ENCODE measurements around the gene DUSP18. TPM values are rescaled to one million over a fixed set of nuclear protein-coding genes. Genes with fewer than 3 reads are reported as not detected.

DUSP18 gene
- total RNA-seq, 4 donors from 2014 or later: 5.8 to 50.8 (median 40.2) TPM

DNA sequence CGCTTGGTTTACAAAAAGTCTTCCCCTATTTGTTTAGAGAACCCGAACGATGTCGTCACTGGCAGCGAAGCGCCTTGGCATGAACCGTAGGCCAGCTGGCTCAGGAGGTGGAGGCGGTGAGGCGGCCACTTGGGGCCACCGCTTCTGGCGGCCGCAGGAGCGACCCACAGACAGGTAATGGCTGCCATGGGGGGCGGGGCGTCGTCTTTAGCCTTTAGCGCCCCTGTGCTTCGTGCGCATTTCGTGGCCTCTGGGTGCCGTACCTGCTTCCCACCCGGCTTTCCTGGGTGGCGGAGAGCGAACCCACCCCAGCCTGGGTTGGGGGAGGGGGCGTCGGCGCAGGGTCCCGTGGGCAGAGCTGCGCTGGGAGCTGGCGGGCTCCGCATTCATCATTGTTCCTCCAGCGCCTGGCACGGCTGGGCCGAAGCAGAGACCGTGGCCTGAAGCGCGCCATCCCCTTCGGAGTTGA is 26.5 kb upstream of the DUSP18 start:
- Histone ChIP-seq H3K9me3 (no peaks in the 10 kb centered on the region), H3K4me3 (peak overlapping the region; percentile 46 to 82 (median 70)), H3K4me1 (peaks cover 0 to 16% (median 2%) of the 10 kb centered on the region in 4 donors), H3K27ac (peak overlapping the region; percentile 44 to 74 (median 54)), H3K36me3 (no peaks in the 10 kb centered on the region), H3K27me3 (no peaks in the 10 kb centered on the region)
- peak; percentile 64 to 80 (median 66) for DNase-seq
- no peak for TF ChIP-seq POLR2A (IDR thresholded peaks at IDR 0.05)
- TF ChIP-seq, protein P1, sequence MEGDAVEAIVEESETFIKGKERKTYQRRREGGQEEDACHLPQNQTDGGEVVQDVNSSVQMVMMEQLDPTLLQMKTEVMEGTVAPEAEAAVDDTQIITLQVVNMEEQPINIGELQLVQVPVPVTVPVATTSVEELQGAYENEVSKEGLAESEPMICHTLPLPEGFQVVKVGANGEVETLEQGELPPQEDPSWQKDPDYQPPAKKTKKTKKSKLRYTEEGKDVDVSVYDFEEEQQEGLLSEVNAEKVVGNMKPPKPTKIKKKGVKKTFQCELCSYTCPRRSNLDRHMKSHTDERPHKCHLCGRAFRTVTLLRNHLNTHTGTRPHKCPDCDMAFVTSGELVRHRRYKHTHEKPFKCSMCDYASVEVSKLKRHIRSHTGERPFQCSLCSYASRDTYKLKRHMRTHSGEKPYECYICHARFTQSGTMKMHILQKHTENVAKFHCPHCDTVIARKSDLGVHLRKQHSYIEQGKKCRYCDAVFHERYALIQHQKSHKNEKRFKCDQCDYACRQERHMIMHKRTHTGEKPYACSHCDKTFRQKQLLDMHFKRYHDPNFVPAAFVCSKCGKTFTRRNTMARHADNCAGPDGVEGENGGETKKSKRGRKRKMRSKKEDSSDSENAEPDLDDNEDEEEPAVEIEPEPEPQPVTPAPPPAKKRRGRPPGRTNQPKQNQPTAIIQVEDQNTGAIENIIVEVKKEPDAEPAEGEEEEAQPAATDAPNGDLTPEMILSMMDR (IDR thresholded peaks at IDR 0.05): peak in 2 of 6 experiments; percentile 9 to 21

- DNase-seq: no peak
- Histone ChIP-seq H3K27ac (no peak overlapping the region), H3K4me3 (no peak overlapping the region)
Measured at GRCh38 chr22:30691204-30691603, 23.5 kb upstream of the DUSP18 start.

GRCh38 chr22:30689622-30690021 is 21.9 kb upstream of the DUSP18 start:
- H3K27ac ChIP-seq: no peak overlapping the region
- H3K4me3 ChIP-seq: no peak overlapping the region
- H3K4me1 ChIP-seq: peaks cover 0 to 8% (median 0%) of the 10 kb centered on the region in 4 donors
- TF ChIP-seq POLR2A (IDR thresholded peaks at IDR 0.05): no peak
- TF ChIP-seq, protein P1 (IDR thresholded peaks at IDR 0.05): no peak
- H3K27me3 ChIP-seq: no peaks in the 10 kb centered on the region
- H3K36me3 ChIP-seq: no peaks in the 10 kb centered on the region
- no peak for DNase-seq
- no peaks in the 10 kb centered on the region for H3K9me3 ChIP-seq

More at GRCh38 chr22:30691204-30691603, 23.5 kb upstream of the DUSP18 start:
- H3K9me3 ChIP-seq: no peaks in the 10 kb centered on the region
- TF ChIP-seq POLR2A (IDR thresholded peaks at IDR 0.05): no peak
- TF ChIP-seq, protein P1 (IDR thresholded peaks at IDR 0.05): no peak
- no peaks in the 10 kb centered on the region for H3K36me3 ChIP-seq
- H3K27me3 ChIP-seq: no peaks in the 10 kb centered on the region
- peaks cover 0 to 16% (median 2%) of the 10 kb centered on the region in 4 donors for H3K4me1 ChIP-seq

DNA sequence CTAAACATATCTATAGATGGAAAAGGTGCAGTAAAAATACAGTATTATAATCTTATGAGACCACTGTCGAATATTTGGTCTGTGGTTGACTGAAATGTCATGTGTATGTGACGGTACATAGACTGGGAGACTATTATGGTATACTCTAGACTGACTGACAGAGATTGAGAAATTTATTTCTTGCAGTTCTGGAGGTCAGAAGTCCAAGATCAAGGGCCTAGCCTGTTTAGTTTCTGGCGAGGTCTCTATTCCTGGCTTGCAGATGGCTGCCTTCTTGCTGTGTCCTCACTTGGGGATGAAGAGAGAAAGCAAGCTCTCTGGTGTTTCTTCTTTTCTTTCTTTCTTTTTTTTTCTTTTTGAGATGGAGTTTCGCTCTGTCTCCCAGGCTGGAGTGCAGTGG is 19.7 kb upstream of the DUSP18 start:
- Histone ChIP-seq H3K27me3 (no peaks in the 10 kb centered on the region), H3K9me3 (no peaks in the 10 kb centered on the region), H3K4me1 (no peaks in the 10 kb centered on the region), H3K36me3 (no peaks in the 10 kb centered on the region), H3K4me3 (no peak overlapping the region), H3K27ac (peak overlapping the region in 1 of 4 donors; percentile 15)
- DNase-seq: no peak
- TF ChIP-seq, protein P1 (IDR thresholded peaks at IDR 0.05): no peak
- TF ChIP-seq POLR2A (IDR thresholded peaks at IDR 0.05): no peak

DNA sequence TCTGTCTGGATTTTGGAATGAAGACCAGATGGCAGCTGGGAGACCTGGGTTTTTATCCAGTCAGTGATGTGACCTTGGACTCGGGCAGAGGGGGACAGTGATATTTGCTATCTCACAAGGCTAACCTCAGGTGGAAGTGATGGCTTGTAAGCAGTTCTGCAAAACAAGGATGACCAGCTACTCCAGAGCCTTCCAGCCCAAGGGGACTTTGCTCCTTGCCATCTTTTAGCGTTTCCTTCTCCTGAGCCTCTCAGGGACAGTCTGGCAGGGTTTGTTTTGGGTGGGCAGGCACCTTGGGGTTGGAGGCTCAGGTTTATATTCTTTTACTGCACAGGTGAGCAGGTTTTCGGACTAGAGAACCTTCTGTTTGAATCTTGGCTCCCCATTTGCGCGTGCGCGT is 17.5 kb upstream of the DUSP18 start:
- no peak for TF ChIP-seq POLR2A (IDR thresholded peaks at IDR 0.05)
- TF ChIP-seq, protein P1 (IDR thresholded peaks at IDR 0.05): no peak
- no peak overlapping the region for H3K4me3 ChIP-seq
- no peaks in the 10 kb centered on the region for H3K36me3 ChIP-seq
- no peaks in the 10 kb centered on the region for H3K27me3 ChIP-seq
- DNase-seq: no peak
- no peaks in the 10 kb centered on the region for H3K4me1 ChIP-seq
- no peak overlapping the region for H3K27ac ChIP-seq
- H3K9me3 ChIP-seq: no peaks in the 10 kb centered on the region

DNA sequence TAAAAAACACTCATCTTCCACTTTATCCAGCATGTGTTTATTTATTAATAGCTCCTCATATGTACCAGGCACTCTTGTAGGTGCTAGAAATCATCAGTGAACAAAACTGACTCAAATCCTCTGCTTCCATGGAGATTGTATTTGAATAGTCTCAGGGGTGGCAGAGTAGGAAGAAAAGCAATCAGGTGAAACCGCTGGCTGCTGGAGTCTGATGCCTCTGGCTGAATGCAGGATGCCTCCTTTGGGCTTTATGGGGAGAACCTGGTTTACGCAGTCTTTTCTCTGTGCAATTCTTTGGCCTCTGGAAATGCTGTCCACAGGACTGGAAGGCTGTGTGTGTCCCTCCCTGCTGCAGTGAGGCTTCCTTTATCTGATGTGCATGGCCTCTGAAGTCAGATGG is 14.2 kb upstream of the DUSP18 start:
- no peak for TF ChIP-seq POLR2A (IDR thresholded peaks at IDR 0.05)
- TF ChIP-seq, protein P1 (IDR thresholded peaks at IDR 0.05): no peak
- H3K27me3 ChIP-seq: no peaks in the 10 kb centered on the region
- H3K27ac ChIP-seq: no peak overlapping the region
- no peak for DNase-seq
- H3K4me1 ChIP-seq: no peaks in the 10 kb centered on the region
- no peaks in the 10 kb centered on the region for H3K36me3 ChIP-seq
- no peak overlapping the region for H3K4me3 ChIP-seq
- no peaks in the 10 kb centered on the region for H3K9me3 ChIP-seq
